Measurements from ENCODE around the gene ENC1.

Gene ENC1

DNA sequence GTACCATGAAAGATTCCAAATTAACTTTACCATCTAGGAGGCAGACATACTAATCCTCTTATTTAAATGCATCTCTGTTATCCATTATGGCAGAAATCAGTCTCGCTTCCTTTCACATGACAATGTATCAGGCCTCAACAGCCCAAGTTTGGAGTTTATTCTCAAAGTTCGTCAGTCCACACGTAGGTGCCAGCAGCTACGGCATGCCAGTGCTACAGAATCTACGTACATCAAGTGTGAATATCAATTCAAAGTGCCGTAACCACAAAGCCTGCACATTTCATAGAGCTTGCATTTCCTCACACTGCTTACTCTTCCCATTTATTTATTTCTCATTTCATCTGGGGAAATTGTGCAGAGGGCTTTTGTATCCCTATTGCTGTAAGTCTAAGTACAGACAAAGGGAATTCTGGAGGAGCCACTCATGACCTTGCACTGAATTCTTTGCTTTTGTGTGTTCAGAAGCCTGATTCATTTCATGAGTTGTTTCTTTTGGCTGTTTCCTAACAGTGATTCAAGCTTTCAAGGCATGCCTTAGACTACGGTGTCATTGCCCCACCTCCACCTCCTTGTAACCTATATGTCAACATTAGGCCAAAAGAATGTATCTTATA, 10.0 kb downstream of the ENC1 start:
- DNase-seq: peak; percentile 50

DNA sequence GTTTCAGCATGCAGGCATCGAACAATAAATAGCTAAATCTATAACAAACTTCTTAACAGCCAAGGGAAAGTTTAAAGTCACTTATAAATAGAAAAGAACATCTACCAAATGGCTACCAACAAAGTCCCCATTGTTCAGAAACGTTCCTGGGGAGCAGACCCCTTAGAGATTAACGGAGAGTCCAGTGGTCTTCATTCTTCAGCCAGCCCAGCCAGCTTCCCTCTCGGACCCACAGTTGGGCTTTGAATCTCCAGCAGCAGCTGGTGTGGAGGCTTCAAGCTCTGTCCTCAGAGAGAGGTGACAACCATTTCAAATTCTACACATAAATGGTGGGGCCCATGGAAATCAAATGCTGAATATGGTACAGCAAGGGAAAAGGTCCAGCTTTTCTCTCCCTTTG, 11.2 kb downstream of the ENC1 start:
- no peak for DNase-seq

DNA sequence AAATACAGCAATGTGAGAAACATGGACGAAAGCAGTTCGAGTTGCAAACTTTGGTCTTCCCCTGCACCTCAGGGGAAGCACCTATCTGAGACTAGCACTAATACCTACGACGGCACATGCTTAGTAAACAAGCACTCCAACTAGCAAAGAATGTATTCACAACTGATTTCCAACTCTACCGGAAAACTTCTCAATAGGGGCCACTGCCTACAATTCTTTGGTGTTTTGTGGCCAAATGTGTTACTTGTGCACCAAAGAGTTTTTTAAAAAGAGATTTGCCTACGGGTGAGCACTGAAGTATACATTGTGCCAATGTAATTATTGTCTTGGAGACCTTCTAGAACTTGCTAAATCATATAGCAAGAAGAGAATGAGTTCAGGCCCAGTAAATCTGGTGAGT, 12.2 kb downstream of the ENC1 start:
- no peak for DNase-seq

DNA sequence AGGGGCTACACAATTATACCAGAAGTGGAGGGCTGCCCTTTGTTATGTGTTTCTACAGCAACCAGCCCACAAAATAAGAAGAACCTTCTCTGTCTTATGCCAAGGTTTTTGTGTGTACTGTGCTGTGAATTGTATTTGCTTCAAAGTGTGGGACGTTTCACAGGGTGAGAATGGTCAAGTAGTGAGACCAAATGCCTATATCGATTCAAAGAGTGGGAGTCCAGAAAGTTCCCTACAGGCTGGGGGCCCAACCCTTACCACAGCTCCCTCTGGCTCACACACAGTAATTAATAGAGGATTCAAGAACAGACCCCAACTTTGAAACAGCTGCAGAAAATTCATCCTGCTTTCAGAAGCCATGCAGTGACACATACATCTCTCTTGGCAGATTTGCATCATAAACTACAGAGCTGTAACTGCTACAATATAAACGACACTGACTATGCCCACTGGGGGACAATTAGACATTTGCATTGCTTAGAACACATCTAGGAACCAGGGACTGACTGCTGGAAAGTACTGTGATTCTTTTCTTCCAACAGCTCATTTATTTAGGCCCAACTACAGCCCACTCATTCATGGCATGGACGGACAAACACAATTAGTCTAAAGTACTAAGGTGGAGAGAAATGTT, 12.8 kb downstream of the ENC1 start:
- DNase-seq: no peak

DNA sequence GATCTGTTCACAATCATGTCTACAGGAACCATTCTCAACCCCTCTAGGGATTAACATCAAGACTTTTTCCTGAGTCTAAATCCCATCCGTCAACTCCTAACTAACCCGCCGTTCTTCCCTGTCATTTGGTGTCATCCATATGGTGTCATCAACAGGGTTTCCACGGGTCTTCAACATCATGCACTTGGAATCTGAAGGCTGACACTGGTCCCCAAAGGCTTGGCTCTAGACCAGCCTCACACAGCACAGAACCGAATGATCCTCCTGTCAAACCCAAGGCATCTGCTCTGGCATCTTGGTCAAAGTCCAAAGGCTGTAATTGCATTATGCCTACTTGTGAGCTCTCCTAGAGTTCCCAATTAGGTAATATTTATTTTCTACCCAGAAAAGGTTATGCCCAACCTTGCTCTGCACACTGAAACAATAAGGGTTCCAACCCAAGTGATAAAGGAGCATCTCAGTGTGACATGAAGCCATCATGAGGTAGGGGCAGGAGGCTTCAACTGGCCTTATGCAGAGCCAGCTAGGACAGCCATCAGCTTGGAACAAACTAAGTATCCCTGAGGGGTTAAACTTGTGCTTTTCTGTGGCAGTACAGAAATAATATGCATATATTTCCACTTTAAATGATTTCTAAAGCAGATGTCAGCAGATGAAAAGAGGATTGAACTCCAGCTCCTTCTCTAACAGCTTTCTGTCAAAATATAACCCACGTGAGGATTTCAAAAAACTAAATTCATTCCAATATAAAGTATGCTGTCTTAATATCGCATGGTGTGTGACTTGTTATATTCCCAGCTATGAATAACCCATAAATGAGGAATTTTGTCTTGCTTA, 13.9 kb downstream of the ENC1 start:
- no peak for DNase-seq

DNA sequence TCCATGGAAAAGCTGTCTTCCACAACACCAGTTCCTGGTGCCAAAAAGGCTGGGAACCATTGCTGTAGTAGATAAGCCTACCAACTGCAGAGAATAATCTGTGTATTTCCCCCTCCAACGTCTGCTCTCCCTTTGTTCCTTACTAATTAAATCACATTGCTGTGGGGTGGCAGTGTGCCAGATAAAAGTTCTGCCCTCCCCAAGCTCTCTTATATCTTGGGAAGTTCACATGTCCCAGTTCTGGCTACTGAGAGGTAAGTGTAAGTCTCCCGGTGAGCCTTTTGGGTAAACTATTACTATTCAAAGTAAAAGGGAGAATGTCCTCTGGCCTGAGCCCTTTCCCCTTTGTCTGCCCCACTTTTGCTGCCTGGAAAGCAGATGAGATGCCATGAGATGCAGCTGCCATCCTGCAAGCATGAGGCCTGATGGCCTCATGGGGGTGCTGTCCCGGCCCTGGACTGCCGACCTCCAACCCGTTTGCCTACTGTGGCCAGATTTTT, 14.7 kb downstream of the ENC1 start:
- no peak for DNase-seq

DNA sequence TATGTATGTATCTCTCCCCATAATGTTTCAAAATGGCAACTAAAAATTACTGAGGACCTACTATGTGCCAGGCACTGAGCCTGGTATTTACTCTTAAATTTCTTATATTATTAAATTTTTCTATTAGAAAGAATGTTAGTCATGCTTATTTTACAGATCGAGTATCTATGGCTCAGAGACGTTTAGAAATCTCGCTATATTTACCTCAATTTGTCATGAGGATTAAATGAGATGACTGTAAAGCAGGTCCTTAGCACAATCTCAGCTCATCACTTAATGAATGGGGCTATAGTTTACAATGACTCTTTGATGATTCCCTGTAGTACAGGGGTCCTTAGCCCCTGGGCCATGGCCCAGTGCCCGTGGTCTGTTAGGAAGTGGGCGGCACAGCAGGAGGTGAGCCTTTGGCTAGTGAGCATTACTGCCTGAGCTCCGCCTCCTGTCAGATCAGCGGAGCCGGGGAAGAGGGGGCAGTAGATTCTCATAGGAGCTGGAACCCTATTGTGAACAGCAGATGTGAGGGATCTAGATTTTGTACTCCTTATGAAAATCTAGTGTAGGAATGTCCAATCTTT, 15.5 kb downstream of the ENC1 start:
- DNase-seq: no peak

DNA sequence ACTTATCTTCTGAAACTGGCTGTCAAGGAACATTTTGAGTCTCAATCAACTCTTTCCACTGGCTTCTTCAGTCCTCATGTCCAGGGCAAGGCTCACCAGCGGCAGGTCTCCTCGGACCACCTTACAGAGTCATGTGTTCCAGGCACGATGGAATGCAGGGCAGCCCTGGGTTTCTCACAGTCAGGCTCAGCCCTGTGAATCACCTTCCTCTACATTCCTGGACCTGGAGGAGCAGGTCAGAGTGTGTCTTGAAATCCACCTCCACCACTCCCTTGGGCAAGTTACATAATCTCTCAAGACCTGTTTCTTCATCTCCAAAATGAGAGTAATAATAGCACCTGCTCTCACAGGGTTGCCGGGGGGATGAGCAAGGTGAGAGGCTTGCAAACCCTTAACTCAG, 16.0 kb downstream of the ENC1 start:
- DNase-seq: no peak

DNA sequence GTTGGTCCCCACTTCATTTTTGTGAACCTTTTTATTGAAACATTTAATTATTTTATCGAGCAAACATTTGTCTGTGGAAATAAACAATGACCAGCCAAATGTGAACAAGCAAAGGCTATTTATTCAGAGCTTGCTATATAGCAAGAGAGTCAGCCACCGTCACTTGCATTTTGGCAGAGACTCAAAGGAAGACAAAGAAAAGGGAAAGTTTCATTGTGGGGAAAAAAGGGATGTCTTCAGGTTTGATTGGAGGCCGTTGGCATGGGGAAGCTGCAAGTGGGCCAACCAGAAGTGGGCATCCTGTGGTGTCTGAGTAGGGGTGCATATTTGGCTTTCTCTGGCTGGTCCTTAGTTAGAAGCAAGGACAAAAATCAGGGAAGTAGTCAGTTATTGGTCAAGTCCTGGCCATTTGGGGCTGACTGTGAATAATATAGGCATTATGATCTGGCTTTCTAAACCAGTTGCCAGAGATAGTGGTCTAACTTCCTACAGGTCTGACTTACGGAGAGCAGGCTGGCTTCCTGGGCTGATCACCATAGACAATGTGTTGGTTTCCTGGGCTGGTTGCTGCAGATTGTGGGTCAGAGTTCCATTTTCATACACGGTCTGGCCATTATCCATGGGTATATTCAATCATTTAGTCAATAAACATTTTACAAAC, 16.6 kb downstream of the ENC1 start:
- no peak for DNase-seq

DNA sequence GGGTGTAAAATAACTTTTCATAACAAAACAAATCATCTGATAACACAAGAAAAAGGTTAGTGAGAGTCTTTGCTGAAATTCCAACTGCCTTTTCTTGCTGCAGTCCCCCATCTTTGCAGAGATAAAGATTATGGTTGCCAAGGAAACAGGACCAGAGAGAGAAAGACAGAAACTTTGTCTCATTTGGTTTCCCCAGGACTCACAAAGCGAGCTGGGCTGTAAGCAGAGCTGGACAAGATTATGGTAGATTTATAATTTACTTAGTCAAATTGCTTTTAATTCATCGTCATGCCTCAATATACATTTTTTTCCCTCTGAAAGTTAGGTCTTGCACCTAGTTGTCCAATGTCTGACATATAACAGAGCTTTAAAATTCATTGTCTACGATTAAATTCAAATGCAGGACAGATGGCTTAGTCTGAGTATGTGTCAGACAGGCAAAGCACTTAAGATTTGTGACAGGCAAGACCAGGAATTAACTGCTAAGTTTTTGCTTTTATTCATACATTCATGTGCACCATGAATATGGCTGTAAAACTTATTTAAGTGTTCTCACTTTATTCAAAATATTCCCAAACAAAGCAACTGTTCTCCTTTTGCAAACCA, 17.4 kb downstream of the ENC1 start:
- no peak for DNase-seq

DNA sequence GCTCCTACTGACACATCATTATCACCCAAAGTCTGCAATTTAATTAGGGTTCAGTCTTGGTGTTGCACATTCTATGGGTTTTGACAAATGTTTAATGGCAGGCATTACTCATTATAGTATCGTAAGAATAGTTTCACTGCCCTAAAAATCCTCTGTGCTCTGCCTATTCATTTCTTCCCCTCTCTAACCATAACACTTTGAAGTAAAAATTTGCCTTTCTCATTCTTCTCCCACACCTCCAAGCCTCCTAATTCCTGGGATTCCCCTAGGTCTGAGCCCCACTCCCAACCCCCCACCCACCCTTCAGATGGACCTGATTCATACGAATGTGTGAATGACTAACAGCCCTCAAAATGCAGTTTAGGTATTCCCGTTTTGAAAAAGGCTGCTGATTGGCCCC, 18.4 kb downstream of the ENC1 start:
- DNase-seq: no peak

DNA sequence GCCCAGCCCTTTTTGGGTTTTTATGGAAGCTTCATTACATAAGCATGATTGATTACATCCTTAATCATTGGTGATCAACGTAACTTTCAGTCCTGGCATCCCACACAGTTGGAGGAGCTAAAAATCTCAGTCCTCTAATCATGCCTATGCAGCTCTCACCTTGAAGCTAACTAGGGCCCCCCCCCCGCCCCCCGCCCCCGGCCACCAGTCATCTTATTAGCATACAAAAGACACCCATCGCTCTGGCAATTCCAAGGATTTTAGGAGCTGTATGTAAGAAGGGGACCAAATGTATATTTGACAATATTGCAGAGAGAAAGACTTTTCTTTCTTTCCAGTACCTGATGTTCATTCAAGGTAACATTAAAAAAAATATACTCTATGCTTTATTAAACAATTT, 19.0 kb downstream of the ENC1 start:
- DNase-seq: no peak

DNA sequence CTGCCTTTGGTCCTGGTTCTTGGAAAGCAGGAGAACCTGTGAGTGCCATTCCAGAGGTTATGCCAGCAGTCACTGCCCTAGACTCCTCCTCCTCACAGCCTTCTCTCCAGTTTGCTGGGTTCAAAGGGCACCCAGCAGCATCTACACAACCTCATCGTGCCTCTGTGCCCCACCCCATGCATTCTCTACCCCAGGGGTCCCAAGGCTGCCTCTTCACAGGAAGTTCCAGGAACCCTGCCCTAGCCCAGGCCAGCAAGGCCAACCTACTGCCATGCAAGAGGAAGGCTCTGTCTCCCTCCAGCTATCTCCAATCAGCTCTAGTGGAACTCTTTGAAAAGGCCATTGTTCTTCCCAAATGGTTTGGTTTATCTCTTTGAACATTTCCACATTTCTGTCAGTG, 21.2 kb downstream of the ENC1 start:
- no peak for DNase-seq

DNA sequence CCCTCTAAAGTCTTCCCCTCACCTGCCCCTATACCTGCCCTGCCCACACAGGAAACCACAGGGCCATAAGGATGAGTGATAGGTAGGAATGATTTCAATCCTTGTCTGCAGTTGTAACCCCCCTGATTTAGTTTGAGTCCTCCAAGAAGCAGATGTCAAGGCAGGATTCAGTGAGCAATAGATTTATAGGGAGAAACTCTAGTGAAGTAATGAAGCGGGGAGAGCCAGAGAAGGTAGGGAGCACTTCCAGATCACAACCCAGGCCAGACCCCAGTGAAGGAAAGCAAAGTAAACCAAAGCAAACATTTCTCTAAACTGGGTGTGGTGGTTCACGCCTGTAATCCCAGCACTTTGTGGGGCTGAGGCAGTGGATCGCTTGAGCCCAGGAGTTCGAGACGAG, 22.4 kb downstream of the ENC1 start:
- DNase-seq: no peak

DNA sequence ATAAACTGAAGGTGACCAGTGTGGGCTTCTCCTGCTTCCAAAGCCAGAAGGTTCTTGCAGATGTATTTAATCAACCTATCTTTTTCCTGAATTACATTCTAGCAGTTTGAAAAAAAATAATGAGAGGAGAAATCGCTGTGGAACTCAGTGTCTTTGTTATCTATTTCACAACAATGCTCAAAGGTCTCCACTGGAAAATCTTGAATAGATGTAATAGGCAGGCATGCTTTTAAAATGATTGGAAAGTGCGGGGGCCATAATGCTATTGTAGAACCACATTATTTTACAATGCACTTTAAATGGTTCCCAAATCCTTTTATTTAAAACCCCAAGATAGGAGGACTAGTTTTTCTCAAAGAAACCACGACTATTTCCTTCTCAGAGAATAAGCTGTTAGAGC, 23.3 kb downstream of the ENC1 start:
- no peak for DNase-seq

DNA sequence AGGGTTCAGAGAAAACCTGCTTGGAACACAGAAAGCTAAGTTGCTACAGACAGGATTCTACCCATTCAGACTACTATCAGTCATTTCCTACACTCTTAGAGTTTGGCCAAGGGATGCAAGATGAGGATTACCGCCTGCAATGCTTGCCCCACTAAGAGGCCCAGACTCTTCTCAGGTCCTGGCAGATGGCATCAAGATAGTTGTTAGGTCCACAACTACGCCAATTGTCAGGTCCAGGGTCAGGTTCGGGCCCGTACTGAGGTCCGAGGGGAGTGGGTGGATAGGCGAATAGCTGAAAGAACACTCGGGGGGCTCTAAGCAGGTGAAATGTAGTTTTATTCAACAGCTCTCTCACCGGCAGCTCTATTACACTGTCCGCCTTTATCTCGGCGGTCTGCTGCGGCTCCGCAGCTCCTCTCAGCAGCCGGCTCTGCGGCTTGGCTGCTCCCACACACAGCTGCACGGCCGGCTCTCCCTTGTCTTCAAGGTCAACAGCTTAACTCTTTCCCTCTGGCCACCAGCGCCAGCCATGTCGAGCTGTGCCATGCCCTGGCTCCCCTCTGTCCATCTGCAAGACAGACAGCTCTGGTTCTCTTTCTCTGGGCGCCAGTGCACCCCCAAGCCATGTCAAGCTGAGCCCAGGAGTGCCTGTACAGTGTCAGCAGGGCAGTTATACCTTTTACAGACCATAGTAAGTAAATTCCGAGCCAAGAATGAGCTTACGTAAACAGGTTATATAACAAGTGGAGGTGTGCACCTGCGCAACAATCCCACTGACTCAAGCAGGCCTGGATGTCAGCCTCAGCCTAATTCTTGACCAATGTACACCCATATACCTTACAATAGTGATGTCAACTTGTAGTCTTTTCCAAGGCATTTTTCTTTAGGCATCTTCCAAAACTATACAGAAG, 24.0 kb downstream of the ENC1 start:
- no peak for DNase-seq

DNA sequence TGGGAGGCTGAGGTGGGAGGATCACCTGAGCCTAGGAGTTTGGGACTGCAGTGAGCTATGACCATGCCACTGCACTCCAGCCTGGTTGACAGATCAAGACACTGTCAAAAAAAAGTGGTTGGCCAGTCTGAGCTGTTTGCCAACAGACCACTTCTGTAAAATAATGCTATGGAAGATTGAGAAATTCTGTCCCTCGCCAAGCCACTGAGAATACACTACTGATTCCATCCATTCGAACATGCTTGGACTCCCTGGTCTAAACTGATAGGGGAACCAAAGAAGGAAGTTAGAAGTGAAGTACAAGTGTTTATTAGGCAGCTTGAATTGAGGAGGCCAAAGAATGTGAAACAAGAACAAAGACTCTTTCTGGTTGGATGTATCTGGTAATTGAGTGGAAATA, 27.2 kb downstream of the ENC1 start:
- DNase-seq: no peak

DNA sequence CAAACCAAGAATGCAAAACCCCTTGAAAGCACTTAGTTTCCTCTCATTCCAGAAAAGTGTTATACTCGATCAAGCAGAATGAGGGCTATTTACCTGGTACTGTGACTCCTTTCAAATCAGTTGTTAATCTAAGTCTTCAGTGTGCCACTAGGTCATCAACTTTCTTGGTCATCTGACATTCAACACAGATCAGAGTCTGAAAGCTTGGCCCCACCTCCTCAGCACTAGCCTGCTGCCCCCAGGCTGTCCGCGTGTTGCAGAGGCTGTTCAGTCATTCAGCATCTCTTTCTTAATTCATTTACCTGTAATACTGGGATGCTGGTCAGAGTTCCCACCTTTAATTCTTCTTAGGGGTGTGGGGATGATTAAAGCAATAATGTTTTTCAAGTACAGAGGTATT, 28.5 kb downstream of the ENC1 start:
- DNase-seq: no peak

DNA sequence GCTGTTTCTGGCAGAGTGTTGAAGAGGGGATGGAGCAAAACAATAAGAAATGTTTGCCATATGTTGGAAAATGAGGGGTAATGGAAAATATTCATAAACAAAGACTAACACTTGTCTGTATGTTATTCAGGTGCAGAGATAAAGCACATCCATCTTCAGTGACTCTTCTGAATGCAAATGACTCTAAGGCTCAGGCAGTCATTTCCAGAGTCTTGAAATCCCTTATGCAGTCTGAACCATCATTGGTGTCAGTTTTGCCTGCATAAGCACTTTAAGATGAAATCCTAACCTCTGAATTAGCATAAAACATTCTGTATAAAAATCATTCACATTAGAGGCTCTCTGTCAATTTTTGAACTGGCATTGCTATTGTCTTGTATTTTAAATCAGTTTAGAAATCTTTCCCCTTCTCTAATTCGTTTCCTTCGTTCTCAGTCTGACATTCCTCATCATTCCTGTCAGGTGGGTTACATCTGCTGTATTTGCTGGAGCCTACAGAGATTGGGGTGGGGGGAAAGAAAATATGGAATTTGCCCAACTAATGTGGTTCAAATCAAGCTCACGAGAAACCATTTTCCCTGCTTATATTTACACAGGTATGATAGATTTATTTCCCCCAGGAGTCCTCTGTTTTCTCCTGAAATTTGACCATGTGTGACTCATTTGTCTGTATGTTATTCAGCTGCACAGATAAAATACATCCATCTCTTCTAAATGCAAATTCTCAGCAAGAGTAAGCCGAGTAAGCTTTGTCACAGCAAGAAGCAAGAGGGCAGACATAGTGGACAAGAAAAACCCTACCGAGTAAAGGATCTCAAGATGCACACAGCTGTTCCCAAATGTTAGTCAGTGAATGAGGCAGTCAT, 31.6 kb downstream of the ENC1 start:
- DNase-seq: no peak

DNA sequence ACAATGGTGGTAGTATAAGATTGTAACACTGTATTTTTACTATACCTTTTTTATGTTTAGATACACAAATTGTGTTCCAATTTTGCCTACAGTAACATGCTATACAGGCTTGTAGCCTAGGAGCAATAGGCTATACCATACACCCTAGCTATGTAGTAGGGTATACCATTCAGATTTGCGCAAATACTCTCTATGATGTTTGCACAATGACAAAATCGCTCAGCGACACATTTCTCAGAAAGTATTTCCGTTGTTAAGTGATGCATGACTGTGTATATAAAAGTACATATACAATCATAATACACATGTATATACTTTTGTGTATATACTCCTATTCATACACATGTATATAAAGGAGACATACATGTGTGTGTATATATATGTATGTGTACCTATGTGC, 34.8 kb downstream of the ENC1 start:
- DNase-seq: no peak

DNA sequence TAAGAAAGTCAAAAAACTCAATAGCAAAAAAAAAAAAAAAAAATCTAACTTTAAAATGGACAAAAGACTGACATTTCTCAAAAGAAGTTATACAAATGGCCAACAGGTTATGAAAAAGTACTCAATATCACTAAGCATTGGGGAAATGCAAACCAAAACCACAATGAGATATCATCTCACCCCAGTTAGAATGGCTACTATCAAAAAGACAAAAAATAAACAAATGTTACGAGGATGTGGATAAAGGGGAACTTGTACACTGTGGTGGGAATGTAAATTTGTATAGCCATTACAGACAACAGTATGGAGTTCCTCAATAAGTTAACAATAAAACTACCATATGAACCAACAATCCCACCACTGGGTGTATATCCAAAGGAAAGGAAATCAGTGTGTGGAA, 37.2 kb downstream of the ENC1 start:
- DNase-seq: no peak
